ENCODE data around the gene VWCE. TPM values are rescaled to one million over a fixed set of nuclear protein-coding genes. Genes with fewer than 3 reads are reported as not detected.

The VWCE gene
- total and polyA plus RNA-seq, 11 donors = 0.17 to 1.7 (median 0.66) TPM; not detected in 1

- intact Hi-C loops (cut with DNase I) = no loop called here
- TF ChIP-seq CTCF (IDR thresholded peaks at IDR 0.05) (no peak), POLR2A (IDR thresholded peaks at IDR 0.05) (no peak)
- Histone ChIP-seq H3K9me3 (no peaks in the 10 kb centered on the region), H3K27ac (no peak overlapping the region), H3K36me3 (no peaks in the 10 kb centered on the region), H3K4me3 (no peak overlapping the region), H3K27me3 (no peaks in the 10 kb centered on the region), H3K4me1 (no peaks in the 10 kb centered on the region)
- no peak for DNase-seq
- no peak for ATAC-seq
- WGBS, 4 donors = 95 to 98% (median 97%) methylated on average over 3 of the region's 3 CpGs
Measured at GRCh38 chr11:61272731-61273130, 22.4 kb downstream of the VWCE start.

- Histone ChIP-seq H3K4me3 (no peak overlapping the region), H3K36me3 (no peaks in the 10 kb centered on the region), H3K27ac (no peak overlapping the region), H3K9me3 (no peaks in the 10 kb centered on the region), H3K27me3 (no peaks in the 10 kb centered on the region), H3K4me1 (no peaks in the 10 kb centered on the region)
- TF ChIP-seq POLR2A (IDR thresholded peaks at IDR 0.05) (no peak), CTCF (IDR thresholded peaks at IDR 0.05) (no peak)
- no peak for ATAC-seq
- no peak for DNase-seq
- 87 to 95% (median 91%) methylated on average over 7 of the region's 7 CpGs for WGBS, 4 donors
- intact Hi-C loops (cut with DNase I) = no loop called here
Measured at GRCh38 chr11:61270354-61271076, 24.6 kb downstream of the VWCE start.

DNA sequence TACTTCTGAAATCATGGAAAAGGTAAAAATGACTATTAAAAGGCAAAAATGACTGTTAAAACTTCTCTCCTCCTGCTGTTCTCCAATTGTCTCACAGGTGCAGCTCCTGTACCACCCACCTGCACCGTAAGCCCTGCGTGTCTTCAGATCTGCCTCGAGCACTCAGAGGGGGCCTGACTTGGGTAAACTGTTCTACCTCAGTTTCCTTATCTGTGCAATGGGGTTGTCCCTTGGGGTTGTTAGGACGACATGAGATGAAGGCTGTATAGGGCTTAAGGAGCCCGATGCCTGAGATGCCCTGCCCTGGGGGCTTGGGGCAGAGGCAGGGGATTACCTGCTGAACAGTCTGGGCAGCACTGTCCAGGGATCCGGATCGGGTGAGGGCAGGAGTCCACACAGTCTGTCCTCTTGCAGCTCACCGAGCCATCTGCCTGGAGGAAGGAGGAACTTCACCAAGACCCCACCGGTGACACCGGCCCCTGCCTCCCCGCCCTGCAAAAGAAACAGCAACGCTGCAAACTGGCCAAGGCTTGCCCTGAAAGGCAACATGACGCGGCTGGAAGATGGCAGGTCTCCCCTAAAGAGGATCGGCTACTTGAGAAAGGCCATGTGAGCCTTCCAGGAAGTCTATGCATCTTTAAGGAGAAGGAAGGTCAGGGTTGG lies 26.4 kb downstream of the VWCE start:
- no peak for ATAC-seq
- WGBS, 4 donors = 89 to 96% (median 91%) methylated on average over 8 to 15 of the region's 15 CpGs
- H3K36me3 ChIP-seq = no peaks in the 10 kb centered on the region
- no peak for TF ChIP-seq CTCF (IDR thresholded peaks at IDR 0.05)
- no peak for TF ChIP-seq POLR2A (IDR thresholded peaks at IDR 0.05)
- no peak for DNase-seq
- intact Hi-C loops (cut with DNase I) = no loop called here
- H3K4me3 ChIP-seq = no peak overlapping the region
- no peaks in the 10 kb centered on the region for H3K4me1 ChIP-seq
- H3K9me3 ChIP-seq = no peaks in the 10 kb centered on the region
- H3K27me3 ChIP-seq = no peaks in the 10 kb centered on the region
- no peak overlapping the region for H3K27ac ChIP-seq

DNA sequence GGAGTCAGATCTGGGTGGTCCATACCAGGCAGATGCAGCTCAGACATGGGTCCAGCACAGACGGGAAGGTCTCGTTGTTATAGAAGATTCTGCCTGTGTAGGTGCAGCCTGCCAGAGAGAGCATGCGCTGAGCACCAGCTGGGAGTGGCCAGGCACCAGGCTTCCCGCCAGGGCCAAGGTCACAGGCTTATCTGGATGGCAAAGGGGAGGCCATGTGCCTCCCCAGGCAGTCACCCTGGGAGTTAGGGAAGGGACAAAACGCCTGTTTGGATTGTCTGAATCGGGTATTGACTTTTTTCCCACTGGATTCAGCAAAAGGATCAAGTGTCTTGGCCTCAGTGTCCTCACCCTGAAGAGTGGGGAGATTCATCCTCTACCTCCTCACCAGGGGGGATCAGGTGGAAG lies 27.7 kb downstream of the VWCE start:
- H3K36me3 ChIP-seq = no peaks in the 10 kb centered on the region
- WGBS, 4 donors = 46 to 67% (median 58%) methylated on average over 4 to 6 of the region's 6 CpGs

More for the DNA sequence above, 27.7 kb downstream of the VWCE start:
- Histone ChIP-seq H3K4me3 (no peak overlapping the region), H3K27ac (no peak overlapping the region), H3K27me3 (no peaks in the 10 kb centered on the region), H3K9me3 (no peaks in the 10 kb centered on the region), H3K4me1 (no peaks in the 10 kb centered on the region)
- peak in 1 of 4 donors; percentile 28 for ATAC-seq
- DNase-seq = no peak
- intact Hi-C loops (cut with DNase I) = no loop called here
- TF ChIP-seq POLR2A (IDR thresholded peaks at IDR 0.05) (no peak), CTCF (IDR thresholded peaks at IDR 0.05) (no peak)

Measured in heart left ventricle (tissue), 16 donors.